ENCODE measurements around the gene COQ9. TPM values are rescaled to one million over a fixed set of nuclear protein-coding genes. Genes with fewer than 3 reads are reported as not detected.

COQ9 gene
- total and polyA plus RNA-seq, 2 donors (not counting 1 experiment from before 2014, with no cell fraction given) = 44.4 to 51.2 TPM

DNA sequence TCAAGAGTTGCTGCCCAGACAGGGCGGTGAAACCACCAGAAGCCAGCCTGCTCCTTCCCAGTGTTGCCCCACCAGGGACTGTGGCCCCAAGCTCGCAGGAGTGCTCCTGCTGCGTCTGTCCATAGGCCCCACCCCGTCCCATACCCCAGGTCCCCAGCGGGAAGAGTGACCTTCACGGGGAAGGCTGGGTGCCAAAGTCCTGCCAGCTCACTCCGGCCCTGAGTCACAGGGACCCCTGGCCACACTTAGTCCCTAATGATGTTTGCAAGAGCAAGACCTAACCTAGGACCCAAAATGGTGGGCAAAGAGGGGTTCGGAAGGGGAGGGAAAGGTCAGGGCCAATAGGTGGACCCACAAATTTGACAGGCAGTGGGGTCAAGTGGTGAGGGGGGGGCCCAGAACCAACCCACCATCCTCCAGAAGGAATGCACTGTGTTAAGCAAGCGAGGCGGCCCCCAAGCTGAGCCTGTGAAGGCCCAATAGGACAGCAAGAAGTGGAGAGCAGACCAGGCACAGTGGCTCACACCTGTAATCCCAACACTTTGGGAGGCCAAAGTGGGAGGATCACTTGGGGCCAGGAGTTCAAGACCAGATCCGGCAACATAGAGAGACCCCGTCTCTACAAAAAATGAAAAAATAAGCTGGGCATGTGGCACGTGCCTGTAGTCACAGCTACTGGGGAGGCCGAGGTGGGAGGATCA is 35.7 kb downstream of the COQ9 start:
- Histone ChIP-seq H3K36me3 (ENCODE audit: control insufficient read depth, insufficient read depth, low read length) (no peaks in the 10 kb centered on the region), H3K27me3 (ENCODE audit: control insufficient read depth, insufficient read depth, low read length) (no peaks in the 10 kb centered on the region), H3K79me2 (ENCODE audit: control insufficient read depth, insufficient read depth, low read length) (no peaks in the 10 kb centered on the region), H3K9ac (ENCODE audit: insufficient read depth, low read length) (no peak overlapping the region), H3K9me3 (ENCODE audit: control insufficient read depth, insufficient read depth, low read depth, low read length) (no peaks in the 10 kb centered on the region), H3K4me1 (ENCODE audit: control insufficient read depth, extremely low read depth, insufficient read depth, low read length) (peaks cover 16% of the 10 kb centered on the region), H2AFZ (ENCODE audit: low read length) (no peak overlapping the region), H4K20me1 (ENCODE audit: control insufficient read depth, extremely low read depth, insufficient read depth, low read length) (no peaks in the 10 kb centered on the region), H3K4me3 (replicated peaks in 1 of 4; ENCODE audit: control extremely low read depth in 1 of 4, insufficient read depth in 1 of 4, low read depth in 3 of 4, low read length in 4 of 4) (no peak overlapping the region), H3K27ac (ENCODE audit: insufficient read depth, low read length) (no peak overlapping the region), H3K4me2 (ENCODE audit: extremely low read depth, insufficient read depth, low read length) (no peak overlapping the region)
- TF ChIP-seq, protein P1, sequence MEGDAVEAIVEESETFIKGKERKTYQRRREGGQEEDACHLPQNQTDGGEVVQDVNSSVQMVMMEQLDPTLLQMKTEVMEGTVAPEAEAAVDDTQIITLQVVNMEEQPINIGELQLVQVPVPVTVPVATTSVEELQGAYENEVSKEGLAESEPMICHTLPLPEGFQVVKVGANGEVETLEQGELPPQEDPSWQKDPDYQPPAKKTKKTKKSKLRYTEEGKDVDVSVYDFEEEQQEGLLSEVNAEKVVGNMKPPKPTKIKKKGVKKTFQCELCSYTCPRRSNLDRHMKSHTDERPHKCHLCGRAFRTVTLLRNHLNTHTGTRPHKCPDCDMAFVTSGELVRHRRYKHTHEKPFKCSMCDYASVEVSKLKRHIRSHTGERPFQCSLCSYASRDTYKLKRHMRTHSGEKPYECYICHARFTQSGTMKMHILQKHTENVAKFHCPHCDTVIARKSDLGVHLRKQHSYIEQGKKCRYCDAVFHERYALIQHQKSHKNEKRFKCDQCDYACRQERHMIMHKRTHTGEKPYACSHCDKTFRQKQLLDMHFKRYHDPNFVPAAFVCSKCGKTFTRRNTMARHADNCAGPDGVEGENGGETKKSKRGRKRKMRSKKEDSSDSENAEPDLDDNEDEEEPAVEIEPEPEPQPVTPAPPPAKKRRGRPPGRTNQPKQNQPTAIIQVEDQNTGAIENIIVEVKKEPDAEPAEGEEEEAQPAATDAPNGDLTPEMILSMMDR (conservative IDR thresholded peaks at IDR 0.05 in 1 of 2, IDR thresholded peaks at IDR 0.05 in 1 of 2; ENCODE audit: low read depth in 1 of 2, low read length in 2 of 2) = no peak
- TF ChIP-seq EZH2 (IDR thresholded peaks at IDR 0.05; ENCODE audit: low read length, missing control alignments) = no peak
- no peak for DNase-seq (ENCODE audit: low read depth in 2 of 2)

DNA sequence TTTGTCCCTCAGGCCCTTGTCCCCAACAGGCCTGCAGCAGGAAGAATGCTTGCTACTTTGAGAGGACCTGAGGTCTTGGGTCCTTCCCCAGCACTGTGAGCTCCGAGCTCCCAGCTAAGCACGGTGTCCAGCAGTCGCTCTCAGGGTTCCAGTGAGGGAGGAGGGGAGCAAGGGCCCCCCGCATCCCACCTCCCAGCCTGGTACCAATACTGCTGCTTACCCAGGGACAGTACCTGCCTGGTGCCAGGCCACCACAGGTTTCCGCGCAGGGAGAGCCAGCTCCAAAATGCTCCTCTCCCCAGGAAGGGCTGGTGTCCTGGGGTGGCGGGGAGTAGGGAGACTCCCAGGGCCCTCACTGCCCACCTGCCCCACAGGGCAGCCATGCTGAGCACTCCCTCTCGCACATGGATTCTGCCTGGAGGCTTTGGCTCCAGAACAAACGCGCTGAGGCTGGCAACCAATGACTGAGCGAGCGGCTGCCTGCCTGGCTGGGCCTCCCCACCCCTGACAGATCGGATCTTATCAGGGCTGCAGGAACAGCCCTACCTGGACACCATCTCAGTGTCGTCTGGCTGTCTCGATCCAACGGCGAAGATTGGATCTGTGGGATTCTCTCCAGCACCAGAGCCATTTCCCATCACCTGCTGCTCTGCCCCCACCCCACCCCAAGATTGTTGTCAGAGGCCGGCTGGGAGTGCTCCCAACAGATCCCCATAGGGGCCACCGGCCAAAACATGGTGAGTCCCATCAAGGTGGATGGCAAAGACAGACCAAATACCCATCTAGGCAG is 36.6 kb downstream of the COQ9 start:
- Histone ChIP-seq H3K4me2 (ENCODE audit: extremely low read depth, insufficient read depth, low read length) (no peak overlapping the region), H4K20me1 (ENCODE audit: control insufficient read depth, extremely low read depth, insufficient read depth, low read length) (no peaks in the 10 kb centered on the region), H2AFZ (ENCODE audit: low read length) (no peak overlapping the region), H3K4me1 (ENCODE audit: control insufficient read depth, extremely low read depth, insufficient read depth, low read length) (peaks cover 11% of the 10 kb centered on the region), H3K9me3 (ENCODE audit: control insufficient read depth, insufficient read depth, low read depth, low read length) (no peaks in the 10 kb centered on the region), H3K4me3 (replicated peaks in 1 of 4; ENCODE audit: control extremely low read depth in 1 of 4, insufficient read depth in 1 of 4, low read depth in 3 of 4, low read length in 4 of 4) (no peak overlapping the region), H3K27ac (ENCODE audit: insufficient read depth, low read length) (no peak overlapping the region), H3K79me2 (ENCODE audit: control insufficient read depth, insufficient read depth, low read length) (no peaks in the 10 kb centered on the region), H3K27me3 (ENCODE audit: control insufficient read depth, insufficient read depth, low read length) (no peaks in the 10 kb centered on the region), H3K36me3 (ENCODE audit: control insufficient read depth, insufficient read depth, low read length) (no peaks in the 10 kb centered on the region), H3K9ac (ENCODE audit: insufficient read depth, low read length) (no peak overlapping the region)
- DNase-seq (ENCODE audit: low read depth in 2 of 2) = no peak
- TF ChIP-seq, protein P1 (conservative IDR thresholded peaks at IDR 0.05 in 1 of 2, IDR thresholded peaks at IDR 0.05 in 1 of 2; ENCODE audit: low read depth in 1 of 2, low read length in 2 of 2) = no peak
- TF ChIP-seq EZH2 (IDR thresholded peaks at IDR 0.05; ENCODE audit: low read length, missing control alignments) = no peak

DNA sequence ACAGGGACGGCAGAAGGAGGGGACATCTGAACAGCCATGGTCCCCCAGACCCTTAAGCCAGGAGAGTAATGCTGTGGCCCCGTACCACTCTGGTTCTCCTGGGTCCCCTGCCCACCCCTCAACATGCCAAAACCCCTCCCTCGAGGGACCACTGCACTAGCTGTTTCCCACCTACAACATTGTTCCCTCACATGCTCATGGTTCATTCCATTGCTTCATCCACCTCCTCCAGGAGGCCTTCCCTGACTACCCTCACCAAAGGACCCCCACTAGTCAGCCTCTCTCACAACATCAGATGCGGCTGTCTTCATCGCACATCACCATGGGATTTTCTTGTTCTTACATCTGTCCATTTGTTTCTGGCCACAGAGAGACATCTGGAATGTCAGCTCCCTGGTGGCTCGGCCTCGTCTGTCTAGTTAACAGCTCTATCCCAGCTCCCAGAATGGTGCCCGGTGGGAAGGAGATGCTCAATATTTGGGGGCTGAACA is 37.3 kb downstream of the COQ9 start:
- no peaks in the 10 kb centered on the region for H3K79me2 ChIP-seq (ENCODE audit: control insufficient read depth, insufficient read depth, low read length)
- DNase-seq (ENCODE audit: low read depth in 2 of 2) = no peak
- H3K36me3 ChIP-seq (ENCODE audit: control insufficient read depth, insufficient read depth, low read length) = no peaks in the 10 kb centered on the region
- H2AFZ ChIP-seq (ENCODE audit: low read length) = no peak overlapping the region
- H3K27me3 ChIP-seq (ENCODE audit: control insufficient read depth, insufficient read depth, low read length) = no peaks in the 10 kb centered on the region
- peaks cover 6% of the 10 kb centered on the region for H3K4me1 ChIP-seq (ENCODE audit: control insufficient read depth, extremely low read depth, insufficient read depth, low read length)
- no peak overlapping the region for H3K4me2 ChIP-seq (ENCODE audit: extremely low read depth, insufficient read depth, low read length)
- no peak overlapping the region for H3K27ac ChIP-seq (ENCODE audit: insufficient read depth, low read length)
- no peak overlapping the region for H3K9ac ChIP-seq (ENCODE audit: insufficient read depth, low read length)
- H3K4me3 ChIP-seq (replicated peaks in 1 of 4; ENCODE audit: control extremely low read depth in 1 of 4, insufficient read depth in 1 of 4, low read depth in 3 of 4, low read length in 4 of 4) = no peak overlapping the region
- H4K20me1 ChIP-seq (ENCODE audit: control insufficient read depth, extremely low read depth, insufficient read depth, low read length) = no peaks in the 10 kb centered on the region
- TF ChIP-seq, protein P1 (conservative IDR thresholded peaks at IDR 0.05 in 1 of 2, IDR thresholded peaks at IDR 0.05 in 1 of 2; ENCODE audit: low read depth in 1 of 2, low read length in 2 of 2) = no peak
- TF ChIP-seq EZH2 (IDR thresholded peaks at IDR 0.05; ENCODE audit: low read length, missing control alignments) = no peak
- no peaks in the 10 kb centered on the region for H3K9me3 ChIP-seq (ENCODE audit: control insufficient read depth, insufficient read depth, low read depth, low read length)

All from fibroblast of lung (primary cell).